ENCODE results near the gene OCEL1. TPM values are rescaled to one million over a fixed set of nuclear protein-coding genes. Genes with fewer than 3 reads are reported as not detected.

Gene OCEL1
- total and polyA plus RNA-seq, 2 of the 13 experiments (the other 11 are each of a cell fraction or from before 2014, with no cell fraction given): 10.6 to 17.2 TPM

DNA sequence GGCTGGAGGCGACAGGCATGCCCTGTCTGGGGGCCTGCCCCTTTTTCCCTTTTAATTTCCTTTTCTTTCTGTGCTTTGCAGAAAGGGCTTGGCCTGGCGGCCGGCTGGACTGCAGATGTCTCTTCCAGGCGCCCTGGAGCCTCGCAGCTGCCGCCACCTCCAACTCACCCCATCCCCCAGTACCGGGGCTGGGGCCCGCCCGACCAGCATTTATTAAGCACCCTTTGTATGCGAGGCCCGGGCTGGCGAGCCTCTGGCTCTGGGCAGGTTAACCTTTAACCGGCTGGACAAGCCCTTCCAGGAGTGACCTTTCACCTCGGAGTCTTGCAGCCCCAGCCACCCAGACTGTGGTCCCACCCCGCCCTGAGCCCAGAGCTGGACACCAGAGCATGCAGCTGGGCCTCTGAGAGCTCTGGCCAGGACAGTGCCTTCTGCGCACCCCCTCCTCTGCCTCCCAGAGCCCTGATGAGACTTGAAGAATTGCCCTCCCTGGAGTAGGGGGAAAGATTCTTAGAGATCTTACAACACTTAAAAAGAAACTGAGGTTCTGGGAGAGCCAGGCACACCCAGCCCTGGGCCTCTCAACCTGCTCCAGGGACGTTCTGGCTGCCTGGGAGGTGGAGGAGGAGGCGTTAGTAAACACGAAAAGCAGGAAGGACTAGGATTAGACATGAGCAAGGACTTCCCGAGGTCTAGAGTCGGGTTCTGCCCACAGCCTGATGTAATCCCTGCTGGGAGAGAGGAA is 20.8 kb downstream of the OCEL1 start (continued):
- TF ChIP-seq, protein P1, sequence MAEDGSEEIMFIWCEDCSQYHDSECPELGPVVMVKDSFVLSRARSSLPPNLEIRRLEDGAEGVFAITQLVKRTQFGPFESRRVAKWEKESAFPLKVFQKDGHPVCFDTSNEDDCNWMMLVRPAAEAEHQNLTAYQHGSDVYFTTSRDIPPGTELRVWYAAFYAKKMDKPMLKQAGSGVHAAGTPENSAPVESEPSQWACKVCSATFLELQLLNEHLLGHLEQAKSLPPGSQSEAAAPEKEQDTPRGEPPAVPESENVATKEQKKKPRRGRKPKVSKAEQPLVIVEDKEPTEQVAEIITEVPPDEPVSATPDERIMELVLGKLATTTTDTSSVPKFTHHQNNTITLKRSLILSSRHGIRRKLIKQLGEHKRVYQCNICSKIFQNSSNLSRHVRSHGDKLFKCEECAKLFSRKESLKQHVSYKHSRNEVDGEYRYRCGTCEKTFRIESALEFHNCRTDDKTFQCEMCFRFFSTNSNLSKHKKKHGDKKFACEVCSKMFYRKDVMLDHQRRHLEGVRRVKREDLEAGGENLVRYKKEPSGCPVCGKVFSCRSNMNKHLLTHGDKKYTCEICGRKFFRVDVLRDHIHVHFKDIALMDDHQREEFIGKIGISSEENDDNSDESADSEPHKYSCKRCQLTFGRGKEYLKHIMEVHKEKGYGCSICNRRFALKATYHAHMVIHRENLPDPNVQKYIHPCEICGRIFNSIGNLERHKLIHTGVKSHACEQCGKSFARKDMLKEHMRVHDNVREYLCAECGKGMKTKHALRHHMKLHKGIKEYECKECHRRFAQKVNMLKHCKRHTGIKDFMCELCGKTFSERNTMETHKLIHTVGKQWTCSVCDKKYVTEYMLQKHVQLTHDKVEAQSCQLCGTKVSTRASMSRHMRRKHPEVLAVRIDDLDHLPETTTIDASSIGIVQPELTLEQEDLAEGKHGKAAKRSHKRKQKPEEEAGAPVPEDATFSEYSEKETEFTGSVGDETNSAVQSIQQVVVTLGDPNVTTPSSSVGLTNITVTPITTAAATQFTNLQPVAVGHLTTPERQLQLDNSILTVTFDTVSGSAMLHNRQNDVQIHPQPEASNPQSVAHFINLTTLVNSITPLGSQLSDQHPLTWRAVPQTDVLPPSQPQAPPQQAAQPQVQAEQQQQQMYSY (CRISPR knock-in tag; IDR thresholded peaks at IDR 0.05): 0 out of 2 replicates have a peak, but pooled peaks have one; percentile 79
- TF ChIP-seq ZNF260 (CRISPR knock-in tag; IDR thresholded peaks at IDR 0.05; ENCODE audit: borderline replicate concordance, low read depth) (no peak), POLR2AphosphoS5 (IDR thresholded peaks at IDR 0.05; ENCODE audit: low read depth, low read length) (peak; percentile 64), ZNF501 (CRISPR knock-in tag; IDR thresholded peaks at IDR 0.05) (peak; percentile 65), RBM39 (IDR thresholded peaks at IDR 0.05; ENCODE audit: low read depth, low read length, poor library complexity, severe bottlenecking) (no peak), ZNF678 (CRISPR knock-in tag; IDR thresholded peaks at IDR 0.05) (no peak), ZNF607 (CRISPR knock-in tag; IDR thresholded peaks at IDR 0.05; ENCODE audit: borderline replicate concordance) (no peak), ZNF556 (CRISPR knock-in tag; IDR thresholded peaks at IDR 0.05; ENCODE audit: borderline replicate concordance) (peak; percentile 22; the same call in 1 of the 2 replicates), SMARCE1 (IDR thresholded peaks at IDR 0.05; ENCODE audit: borderline replicate concordance) (no peak), EED (CRISPR knock-in tag; IDR thresholded peaks at IDR 0.05) (no peak), ZKSCAN5 (CRISPR knock-in tag; IDR thresholded peaks at IDR 0.05) (no peak), ZFP62 (CRISPR knock-in tag; IDR thresholded peaks at IDR 0.05) (no peak), HDAC2 (CRISPR knock-in tag; IDR thresholded peaks at IDR 0.05) (peak; percentile 85), MXI1 (IDR thresholded peaks at IDR 0.05; ENCODE audit: borderline replicate concordance, low read depth, low read length) (no peak), FOXJ3 (CRISPR knock-in tag; IDR thresholded peaks at IDR 0.05; ENCODE audit: borderline replicate concordance) (no peak), NPAS2 (CRISPR knock-in tag; IDR thresholded peaks at IDR 0.05; ENCODE audit: borderline replicate concordance) (no peak), KDM6A (CRISPR knock-in tag; IDR thresholded peaks at IDR 0.05; ENCODE audit: low read depth) (no peak), CENPX (CRISPR knock-in tag; IDR thresholded peaks at IDR 0.05) (no peak), FOSL2 (CRISPR knock-in tag; IDR thresholded peaks at IDR 0.05) (no peak), MED8 (CRISPR knock-in tag; IDR thresholded peaks at IDR 0.05; ENCODE audit: insufficient replicate concordance) (no peak)
- TF ChIP-seq, protein P2, sequence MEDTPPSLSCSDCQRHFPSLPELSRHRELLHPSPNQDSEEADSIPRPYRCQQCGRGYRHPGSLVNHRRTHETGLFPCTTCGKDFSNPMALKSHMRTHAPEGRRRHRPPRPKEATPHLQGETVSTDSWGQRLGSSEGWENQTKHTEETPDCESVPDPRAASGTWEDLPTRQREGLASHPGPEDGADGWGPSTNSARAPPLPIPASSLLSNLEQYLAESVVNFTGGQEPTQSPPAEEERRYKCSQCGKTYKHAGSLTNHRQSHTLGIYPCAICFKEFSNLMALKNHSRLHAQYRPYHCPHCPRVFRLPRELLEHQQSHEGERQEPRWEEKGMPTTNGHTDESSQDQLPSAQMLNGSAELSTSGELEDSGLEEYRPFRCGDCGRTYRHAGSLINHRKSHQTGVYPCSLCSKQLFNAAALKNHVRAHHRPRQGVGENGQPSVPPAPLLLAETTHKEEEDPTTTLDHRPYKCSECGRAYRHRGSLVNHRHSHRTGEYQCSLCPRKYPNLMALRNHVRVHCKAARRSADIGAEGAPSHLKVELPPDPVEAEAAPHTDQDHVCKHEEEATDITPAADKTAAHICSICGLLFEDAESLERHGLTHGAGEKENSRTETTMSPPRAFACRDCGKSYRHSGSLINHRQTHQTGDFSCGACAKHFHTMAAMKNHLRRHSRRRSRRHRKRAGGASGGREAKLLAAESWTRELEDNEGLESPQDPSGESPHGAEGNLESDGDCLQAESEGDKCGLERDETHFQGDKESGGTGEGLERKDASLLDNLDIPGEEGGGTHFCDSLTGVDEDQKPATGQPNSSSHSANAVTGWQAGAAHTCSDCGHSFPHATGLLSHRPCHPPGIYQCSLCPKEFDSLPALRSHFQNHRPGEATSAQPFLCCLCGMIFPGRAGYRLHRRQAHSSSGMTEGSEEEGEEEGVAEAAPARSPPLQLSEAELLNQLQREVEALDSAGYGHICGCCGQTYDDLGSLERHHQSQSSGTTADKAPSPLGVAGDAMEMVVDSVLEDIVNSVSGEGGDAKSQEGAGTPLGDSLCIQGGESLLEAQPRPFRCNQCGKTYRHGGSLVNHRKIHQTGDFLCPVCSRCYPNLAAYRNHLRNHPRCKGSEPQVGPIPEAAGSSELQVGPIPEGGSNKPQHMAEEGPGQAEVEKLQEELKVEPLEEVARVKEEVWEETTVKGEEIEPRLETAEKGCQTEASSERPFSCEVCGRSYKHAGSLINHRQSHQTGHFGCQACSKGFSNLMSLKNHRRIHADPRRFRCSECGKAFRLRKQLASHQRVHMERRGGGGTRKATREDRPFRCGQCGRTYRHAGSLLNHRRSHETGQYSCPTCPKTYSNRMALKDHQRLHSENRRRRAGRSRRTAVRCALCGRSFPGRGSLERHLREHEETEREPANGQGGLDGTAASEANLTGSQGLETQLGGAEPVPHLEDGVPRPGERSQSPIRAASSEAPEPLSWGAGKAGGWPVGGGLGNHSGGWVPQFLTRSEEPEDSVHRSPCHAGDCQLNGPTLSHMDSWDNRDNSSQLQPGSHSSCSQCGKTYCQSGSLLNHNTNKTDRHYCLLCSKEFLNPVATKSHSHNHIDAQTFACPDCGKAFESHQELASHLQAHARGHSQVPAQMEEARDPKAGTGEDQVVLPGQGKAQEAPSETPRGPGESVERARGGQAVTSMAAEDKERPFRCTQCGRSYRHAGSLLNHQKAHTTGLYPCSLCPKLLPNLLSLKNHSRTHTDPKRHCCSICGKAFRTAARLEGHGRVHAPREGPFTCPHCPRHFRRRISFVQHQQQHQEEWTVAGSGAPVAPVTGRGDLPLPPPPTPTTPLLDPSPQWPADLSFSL (CRISPR knock-in tag; IDR thresholded peaks at IDR 0.05): no peak

All from HepG2 (cell line).